Right lung (tissue), 5 donors: ENCODE measurements around the gene CRADD. TPM values are rescaled to one million over a fixed set of nuclear protein-coding genes. Genes with fewer than 3 reads are reported as not detected.
A peak's percentile ranks its signal among the peaks of the same experiment; 100 is the strongest.

Experiments used
- DNase-seq, 2 donors: peaks; one replicate each; pipeline ENCODE4 v3.0.0-alpha.2; 2013
- polyA plus RNA-seq, 5 donors: library from polyadenylated mRNA; unstranded; fragments of 120-200 nt; gene quantifications; one replicate each; pipeline versions ENCODE4 v1.2.1 to v1.2.3, GENCODE V29; 2013; ENCODE audit warnings: inconsistent platforms in 1 of 5, low replicate concordance in 1 of 5; ENCODE audit not compliant: insufficient read length in 5 of 5, insufficient read depth in 1 of 5

The CRADD gene
- polyA plus RNA-seq, 5 donors, result 9.1 to 13.3 (median 10.4) TPM

- no peak for DNase-seq
Observed at GRCh38 chr12:93733928-93734327, 56.8 kb downstream of the CRADD start.

DNA sequence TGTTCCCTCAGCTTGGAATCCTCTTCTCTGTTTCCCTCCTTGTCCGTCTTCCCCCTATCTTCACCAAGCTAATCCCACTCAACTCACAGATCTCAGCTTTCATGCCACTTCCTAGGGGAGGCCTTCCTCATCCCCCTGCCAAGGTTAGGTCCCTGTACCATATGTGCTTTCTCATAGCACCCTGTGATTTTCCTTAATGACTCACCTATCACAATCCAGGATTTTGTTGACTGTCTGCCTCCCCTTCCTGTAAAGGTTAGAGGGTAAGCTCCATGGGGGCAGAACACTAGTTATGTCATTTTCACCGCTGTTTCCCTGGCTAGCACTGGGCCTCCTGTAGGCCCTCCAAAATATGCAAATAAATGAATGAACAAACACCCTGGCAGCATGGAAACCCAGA lies 57.6 kb downstream of the CRADD start:
- DNase-seq, result no peak

- no peak for DNase-seq
Observed at GRCh38 chr12:93736640-93737178, 59.5 kb downstream of the CRADD start.

GRCh38 chr12:93737457-93738198 lies 60.5 kb downstream of the CRADD start:
- no peak for DNase-seq

GRCh38 chr12:93738199-93739058 lies 61.3 kb downstream of the CRADD start:
- no peak for DNase-seq

DNA sequence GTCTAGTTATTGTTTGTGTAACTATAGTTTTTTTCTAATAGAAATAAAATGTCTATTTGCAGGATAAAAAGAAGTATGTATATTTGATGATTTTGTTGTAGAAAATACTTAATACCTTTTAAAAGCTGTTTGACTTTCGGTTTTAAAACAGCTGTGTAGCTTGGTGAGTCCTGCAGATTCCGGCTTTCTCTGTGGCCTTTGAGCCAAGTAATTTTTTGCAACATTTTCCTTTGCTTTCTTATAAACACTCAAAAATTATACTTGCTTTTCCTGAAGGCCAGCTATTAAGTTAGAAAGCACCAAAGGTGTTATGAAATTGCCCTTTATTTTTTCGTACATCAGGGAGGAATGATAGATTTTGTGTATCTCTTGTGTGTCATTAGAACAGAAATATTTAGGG lies 63.6 kb downstream of the CRADD start:
- DNase-seq, result peak; percentile 30 to 40

DNA sequence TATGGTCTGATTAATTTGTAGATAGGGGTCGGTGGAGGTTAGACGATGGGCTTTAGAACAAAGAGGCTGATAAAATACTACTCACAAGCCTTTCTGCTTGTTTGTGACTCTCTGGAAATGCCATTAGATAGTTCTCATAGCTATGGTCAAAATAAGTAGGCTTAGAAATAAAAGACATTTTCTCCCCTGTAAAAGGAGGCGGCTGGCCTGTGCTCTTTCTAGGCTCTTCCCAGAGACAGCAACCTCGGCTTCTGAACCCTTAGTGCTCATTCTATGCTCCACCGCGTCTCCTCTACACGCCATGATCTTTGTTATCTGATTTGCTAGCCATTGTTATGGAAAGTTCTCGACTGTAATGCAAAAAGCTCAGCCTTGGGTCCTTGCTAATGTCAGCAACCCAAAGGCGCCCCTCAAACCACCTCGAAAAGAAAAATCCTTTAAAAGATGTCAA lies 64.5 kb downstream of the CRADD start:
- no peak for DNase-seq

- peak; percentile 73 to 74 for DNase-seq
Observed at GRCh38 chr12:93742110-93742934, 65.1 kb downstream of the CRADD start.

- DNase-seq, result no peak
Observed at GRCh38 chr12:93743229-93743998, 66.2 kb downstream of the CRADD start.

DNA sequence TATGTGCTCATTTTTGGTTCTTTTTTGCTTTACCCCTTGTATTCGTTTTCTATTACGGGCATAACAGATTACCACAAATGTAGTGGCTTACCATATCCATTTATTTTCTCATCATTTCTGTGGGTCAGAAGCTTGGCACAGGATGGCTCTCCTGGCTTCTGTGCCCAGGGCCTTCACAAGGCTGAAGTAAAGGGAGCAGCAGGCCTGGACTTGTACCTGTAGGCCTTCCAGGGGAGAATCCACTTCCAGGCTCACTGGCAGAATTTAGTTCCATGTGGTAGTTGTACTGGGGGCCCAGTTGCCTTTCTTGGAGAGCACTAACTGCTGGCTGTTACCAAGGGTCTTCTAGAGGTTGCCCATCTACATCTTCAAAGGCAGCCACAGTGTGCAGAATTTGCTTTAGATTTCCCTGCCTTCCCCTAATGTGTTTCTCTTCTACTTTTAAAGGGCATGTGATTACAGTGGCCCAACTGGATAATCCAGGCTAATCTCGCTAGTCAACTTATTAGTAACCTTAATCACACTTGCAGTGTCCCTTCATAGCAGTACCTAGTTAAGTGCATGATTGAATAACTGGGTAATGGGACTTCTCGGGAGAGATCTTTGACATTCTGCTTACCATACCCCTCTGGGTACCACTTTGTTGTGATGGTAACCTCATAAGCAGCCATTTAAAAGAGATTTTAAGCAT lies 67.0 kb downstream of the CRADD start:
- no peak for DNase-seq

DNA sequence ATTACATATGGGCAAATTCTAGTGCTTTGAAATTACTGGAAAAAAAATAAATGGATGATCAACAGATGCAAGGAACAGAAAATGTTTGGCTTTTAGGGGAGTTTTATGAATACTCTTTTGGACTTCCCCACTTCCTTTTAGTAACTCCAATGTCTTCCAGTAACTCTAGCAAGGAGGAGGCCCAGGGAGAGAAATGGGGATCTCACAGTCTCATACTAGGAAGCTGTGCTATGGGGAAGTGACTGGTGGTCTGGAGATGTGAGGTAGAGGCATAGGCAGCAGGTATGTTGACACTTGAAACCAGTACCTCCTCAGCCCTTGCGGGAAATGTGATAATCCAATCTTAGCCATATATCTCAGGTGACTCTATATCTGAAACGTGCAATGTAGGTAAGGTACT lies 68.1 kb downstream of the CRADD start:
- no peak for DNase-seq

- DNase-seq, result no peak
Observed at GRCh38 chr12:93746572-93747168, 69.5 kb downstream of the CRADD start.

- DNase-seq, result no peak
Observed at GRCh38 chr12:93748672-93749383, 71.7 kb downstream of the CRADD start.

DNA sequence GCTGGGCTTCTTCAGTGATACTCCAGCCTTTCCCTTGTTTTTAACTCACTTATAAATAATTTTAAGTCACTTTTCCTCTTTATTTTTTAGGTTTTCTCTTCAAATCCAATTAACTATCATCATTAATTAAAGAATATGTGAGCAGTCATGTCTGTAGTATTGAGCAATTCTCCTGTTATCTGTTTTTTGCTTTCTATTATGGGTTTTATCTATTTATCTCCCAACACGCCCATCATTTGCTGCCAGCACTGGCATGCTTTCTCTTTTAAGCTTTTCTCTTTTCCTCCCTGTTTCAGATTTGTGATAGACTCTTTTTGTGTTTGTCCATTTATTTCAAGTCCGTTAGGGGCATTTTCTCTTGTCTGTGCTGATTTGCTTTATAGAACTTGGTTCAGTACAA lies 72.3 kb downstream of the CRADD start:
- no peak for DNase-seq

- DNase-seq, result no peak
Observed at GRCh38 chr12:93750056-93750455, 72.9 kb downstream of the CRADD start.

- DNase-seq, result no peak
Observed at GRCh38 chr12:93751864-93752610, 74.9 kb downstream of the CRADD start.

DNA sequence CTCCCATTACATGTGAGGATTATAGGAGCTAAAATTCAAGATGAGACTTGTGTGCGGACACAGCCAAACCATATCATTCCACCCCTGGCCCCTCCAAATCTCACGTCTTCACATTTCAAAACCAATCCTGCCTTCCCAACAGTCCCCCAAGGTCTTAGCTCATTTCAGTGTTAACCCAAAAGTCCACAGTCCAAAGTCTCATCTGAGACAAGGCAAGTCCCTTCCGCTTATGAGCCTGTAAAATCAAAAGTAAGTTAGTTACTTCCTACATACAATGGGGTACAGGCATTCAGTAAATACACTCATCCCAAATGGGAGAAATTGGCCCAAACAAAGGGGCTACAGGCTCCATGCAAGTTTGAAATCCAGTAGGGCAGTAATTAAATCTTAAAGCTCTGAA lies 76.1 kb downstream of the CRADD start:
- no peak for DNase-seq

DNA sequence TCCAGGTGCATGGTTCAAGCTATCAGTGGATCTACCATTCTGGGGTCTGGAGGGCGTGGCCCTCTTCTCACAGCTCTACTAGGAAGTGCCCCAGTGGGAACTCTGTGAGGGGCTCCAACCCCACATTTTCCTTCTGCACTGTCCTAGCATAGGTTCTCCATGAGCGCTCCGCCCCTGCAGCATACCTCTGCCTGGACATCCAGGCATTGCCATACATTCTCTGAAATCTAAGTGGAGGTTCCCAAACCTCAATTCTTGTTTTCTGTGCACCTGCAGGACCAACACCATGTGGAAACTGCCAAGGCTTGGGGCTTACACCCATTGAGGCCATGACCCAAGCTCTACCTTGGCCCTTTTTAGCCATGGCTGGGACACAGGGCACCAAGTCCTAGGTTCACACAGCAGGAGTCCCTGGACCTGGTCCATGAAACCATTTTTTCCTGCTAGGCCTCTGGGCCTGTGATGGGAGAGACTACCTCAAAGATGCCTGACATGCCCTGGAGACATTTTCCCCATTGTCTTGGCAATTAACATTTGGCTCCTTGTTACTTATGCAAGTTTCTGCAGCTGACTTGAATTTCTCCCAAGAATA lies 76.8 kb downstream of the CRADD start:
- no peak for DNase-seq
